Adrenal gland (tissue), 5 donors: ENCODE results near the gene METAP2.

Source experiments
- POLR2A ChIP-seq, 2 donors: fragments of 450-650 bp; IDR thresholded peaks; one replicate each; pipeline ENCODE4 v1.6.1; 2017; ENCODE audit warnings: antibody characterized with exemption in 2 of 2, mild to moderate bottlenecking in 2 of 2, moderate library complexity in 1 of 2
- TF ChIP-seq, protein P1 (sequence below), 6 experiments: fragments of 450-650 bp in 4 of 6; fragments of 200-600 bp in 2 of 6; sonication (generic) in 1 of 6; IDR thresholded peaks; 1 replicate in 5 of 6; 2 replicates in 1 of 6; pipeline versions ENCODE4 v1.5.1 to v1.8.0; 2016 to 2021; ENCODE audit warnings: antibody characterized with exemption in 6 of 6, mild to moderate bottlenecking in 2 of 6, moderate library complexity in 1 of 6
- donor health status: DM: no; HTN: no; CAD: no.

DNA sequence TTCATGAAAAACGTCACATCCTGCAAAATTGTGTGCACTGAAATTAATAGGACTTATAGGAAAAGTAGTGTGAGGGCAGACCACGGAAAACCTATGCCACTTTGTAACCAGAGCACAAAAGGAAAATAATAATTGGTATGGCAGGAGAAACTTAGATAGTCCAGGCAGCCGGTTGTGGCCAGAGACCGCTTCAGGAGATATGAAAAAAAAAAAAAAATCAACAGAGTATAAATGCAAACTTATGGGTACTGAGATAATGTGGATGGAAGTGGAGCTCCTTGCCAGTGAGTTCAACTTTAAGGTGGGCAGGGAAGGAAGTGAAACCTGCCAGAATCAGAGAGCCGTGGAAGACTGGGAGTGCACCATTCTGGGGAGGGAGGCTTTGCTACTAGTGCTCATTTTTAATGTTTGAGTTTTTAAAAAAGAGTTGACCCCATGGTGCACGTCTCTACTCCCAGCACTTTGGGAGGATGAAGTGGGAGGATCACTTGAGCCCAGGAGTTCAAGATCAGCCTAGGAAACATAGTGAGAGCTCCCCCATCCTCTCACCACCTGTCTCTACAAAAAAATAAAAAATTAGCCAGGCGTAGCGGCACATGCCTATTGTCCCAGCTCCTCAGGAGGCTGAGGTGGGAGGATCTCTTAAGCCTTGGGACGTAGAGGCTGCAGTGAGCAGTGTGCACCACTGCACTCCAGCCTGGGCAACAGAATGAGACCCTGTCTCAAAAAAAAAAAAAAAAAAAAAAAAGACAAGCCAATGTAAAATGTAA, 34.3 kb upstream of the METAP2 start:
- no peak for TF ChIP-seq POLR2A (IDR thresholded peaks at IDR 0.05)
- TF ChIP-seq, protein P1, sequence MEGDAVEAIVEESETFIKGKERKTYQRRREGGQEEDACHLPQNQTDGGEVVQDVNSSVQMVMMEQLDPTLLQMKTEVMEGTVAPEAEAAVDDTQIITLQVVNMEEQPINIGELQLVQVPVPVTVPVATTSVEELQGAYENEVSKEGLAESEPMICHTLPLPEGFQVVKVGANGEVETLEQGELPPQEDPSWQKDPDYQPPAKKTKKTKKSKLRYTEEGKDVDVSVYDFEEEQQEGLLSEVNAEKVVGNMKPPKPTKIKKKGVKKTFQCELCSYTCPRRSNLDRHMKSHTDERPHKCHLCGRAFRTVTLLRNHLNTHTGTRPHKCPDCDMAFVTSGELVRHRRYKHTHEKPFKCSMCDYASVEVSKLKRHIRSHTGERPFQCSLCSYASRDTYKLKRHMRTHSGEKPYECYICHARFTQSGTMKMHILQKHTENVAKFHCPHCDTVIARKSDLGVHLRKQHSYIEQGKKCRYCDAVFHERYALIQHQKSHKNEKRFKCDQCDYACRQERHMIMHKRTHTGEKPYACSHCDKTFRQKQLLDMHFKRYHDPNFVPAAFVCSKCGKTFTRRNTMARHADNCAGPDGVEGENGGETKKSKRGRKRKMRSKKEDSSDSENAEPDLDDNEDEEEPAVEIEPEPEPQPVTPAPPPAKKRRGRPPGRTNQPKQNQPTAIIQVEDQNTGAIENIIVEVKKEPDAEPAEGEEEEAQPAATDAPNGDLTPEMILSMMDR (IDR thresholded peaks at IDR 0.05): no peak
